Karpas-422 (cell line): Measurements from ENCODE around the gene SRSF3. TPM values are rescaled to one million over a fixed set of nuclear protein-coding genes. Genes with fewer than 3 reads are reported as not detected.
"Not testable (repeated sequence)": the region's sequence is repeated elsewhere in the genome, so short reads cannot be mapped to it uniquely, and the experiment has no call there.

Source experiments
- DNase-seq: peaks from one replicate; pipeline ENCODE4 v3.0.0-alpha.2; 2015
- H2AFZ ChIP-seq: fragments of 200-600 bp; sonication (generic); 2 replicates; pipeline ENCODE4 v1.6.1; 2014; ENCODE audit warnings: antibody characterized with exemption, low read length, mixed read lengths
- H3K27ac ChIP-seq: fragments of 200-600 bp; sonication (generic); 2 replicates; pipeline ENCODE4 v1.5.1; 2014; ENCODE audit warnings: mild to moderate bottlenecking, low read length, moderate library complexity
- H3K27me3 ChIP-seq: fragments of 200-600 bp; sonication (generic); 2 replicates; pipeline ENCODE4 v1.6.1; 2014; ENCODE audit warnings: low read length, mixed read lengths
- H3K36me3 ChIP-seq: fragments of 200-600 bp; sonication (generic); 2 replicates; pipeline ENCODE4 v1.6.1; 2014; ENCODE audit warnings: low read length, mixed read lengths; ENCODE audit not compliant: insufficient read depth
- H3K4me1 ChIP-seq: fragments of 200-600 bp; sonication (generic); 2 replicates; pipeline ENCODE4 v1.6.1; 2014; ENCODE audit warnings: mild to moderate bottlenecking, low read length, mixed read lengths
- H3K4me2 ChIP-seq: fragments of 200-600 bp; sonication (generic); 2 replicates; pipeline ENCODE4 v1.6.1; 2014; ENCODE audit warnings: low read length, low read depth, mild to moderate bottlenecking; ENCODE audit not compliant: poor library complexity, severe bottlenecking
- H3K4me3 ChIP-seq: fragments of 200-600 bp; sonication (generic); 2 replicates; pipeline ENCODE4 v1.5.1; 2014; ENCODE audit warnings: mild to moderate bottlenecking, antibody characterized with exemption, low read length, mixed read lengths
- H3K79me2 ChIP-seq: fragments of 200-600 bp; sonication (generic); 2 replicates; pipeline ENCODE4 v1.6.1; 2014; ENCODE audit warnings: mild to moderate bottlenecking, low read length, mixed read lengths
- H3K9ac ChIP-seq: fragments of 200-600 bp; sonication (generic); 2 replicates; pipeline ENCODE4 v1.6.0; 2014; ENCODE audit warnings: low read length
- H3K9me2 ChIP-seq: fragments of 200-600 bp; sonication (generic), shearing (Covaris generic); replicated peaks from 2 replicates; pipeline ENCODE4 v1.6.0; 2014; ENCODE audit warnings: mild to moderate bottlenecking, low read length, moderate library complexity; ENCODE audit not compliant: insufficient read depth
- H3K9me3 ChIP-seq: fragments of 300-700, 200-600 bp; sonication (generic); 2 replicates; pipeline ENCODE4 v1.6.1; 2014; ENCODE audit warnings: low read length, mixed read lengths
- H4K20me1 ChIP-seq: fragments of 200-600 bp; sonication (generic); 2 replicates; pipeline ENCODE4 v1.6.1; 2014; ENCODE audit warnings: mild to moderate bottlenecking, antibody characterized with exemption, low read length, low read depth; ENCODE audit not compliant: insufficient read depth
- total RNA-seq: library from RNA; depleted of rRNA; stranded (reverse); fragments of >200 nt; shearing (Covaris generic); gene quantifications from 2 replicates; pipeline ENCODE4 v1.2.3, GENCODE V29; 2014; ENCODE audit warnings: low replicate concordance

The SRSF3 gene
- total RNA-seq, 1 experiment from 2014 or later, result 216 TPM

GRCh38 chr6:36604090-36605060, 10.2 kb downstream of the SRSF3 start:
- Histone ChIP-seq H3K27me3 (no peaks in the 10 kb centered on the region), H3K27ac (no peak overlapping the region), H3K79me2 (peaks cover 23% of the 10 kb centered on the region)

GRCh38 chr6:36605143-36605542, 11.0 kb downstream of the SRSF3 start:
- DNase-seq, result no peak
- Histone ChIP-seq H4K20me1 (peaks cover 33% of the 10 kb centered on the region), H3K9me3 (no peaks in the 10 kb centered on the region), H2AFZ (no peak overlapping the region), H3K9ac (no peak overlapping the region), H3K4me1 (no peaks in the 10 kb centered on the region; the same call in 1 of the 2 replicates), H3K4me2 (no peak overlapping the region), H3K27ac (no peak overlapping the region), H3K4me3 (no peak overlapping the region), H3K27me3 (no peaks in the 10 kb centered on the region), H3K79me2 (peaks cover 15% of the 10 kb centered on the region), H3K36me3 (peaks cover 66% of the 10 kb centered on the region), H3K9me2 (no peaks in the 10 kb centered on the region)

More at GRCh38 chr6:36604090-36605060, 10.2 kb downstream of the SRSF3 start:
- Histone ChIP-seq H4K20me1 (peaks cover 40% of the 10 kb centered on the region), H3K9ac (no peak overlapping the region), H3K4me2 (no peak overlapping the region), H3K9me2 (no peaks in the 10 kb centered on the region), H3K36me3 (peaks cover 74% of the 10 kb centered on the region), H3K4me1 (no peaks in the 10 kb centered on the region; the same call in 1 of the 2 replicates), H2AFZ (no peak overlapping the region), H3K9me3 (no peaks in the 10 kb centered on the region), H3K4me3 (no peak overlapping the region)
- DNase-seq, result no peak

GRCh38 chr6:36605560-36606391, 11.6 kb downstream of the SRSF3 start:
- peaks cover 28% of the 10 kb centered on the region for H4K20me1 ChIP-seq
- H3K4me3 ChIP-seq, result no peak overlapping the region
- no peak overlapping the region for H3K4me2 ChIP-seq
- no peak overlapping the region for H2AFZ ChIP-seq
- H3K27ac ChIP-seq, result no peak overlapping the region
- peaks cover 9% of the 10 kb centered on the region; the same call in 1 of the 2 replicates for H3K79me2 ChIP-seq
- H3K4me1 ChIP-seq, result no peaks in the 10 kb centered on the region
- H3K9ac ChIP-seq, result no peak overlapping the region
- no peaks in the 10 kb centered on the region for H3K27me3 ChIP-seq
- peaks cover 60% of the 10 kb centered on the region for H3K36me3 ChIP-seq
- no peaks in the 10 kb centered on the region for H3K9me2 ChIP-seq
- no peaks in the 10 kb centered on the region for H3K9me3 ChIP-seq
- no peak for DNase-seq

- not testable (repeated sequence) for H3K9ac ChIP-seq, DNase-seq, H3K27me3 ChIP-seq, H3K79me2 ChIP-seq, H3K27ac ChIP-seq, H3K4me2 ChIP-seq, H3K9me2 ChIP-seq, H3K9me3 ChIP-seq, H3K4me3 ChIP-seq, H2AFZ ChIP-seq, H3K4me1 ChIP-seq
- H4K20me1 ChIP-seq, result peaks cover 24% of the 10 kb centered on the region
- peaks cover 46% of the 10 kb centered on the region for H3K36me3 ChIP-seq
These were observed 13.1 kb downstream of the SRSF3 start for GRCh38 chr6:36607305-36607682.

- Histone ChIP-seq H2AFZ (no peak overlapping the region), H3K9me2 (no peaks in the 10 kb centered on the region), H3K4me1 (no peaks in the 10 kb centered on the region), H3K9ac (no peak overlapping the region), H3K4me3 (no peak overlapping the region), H3K27ac (no peak overlapping the region), H3K9me3 (no peaks in the 10 kb centered on the region), H3K27me3 (no peaks in the 10 kb centered on the region), H4K20me1 (peaks cover 24% of the 10 kb centered on the region), H3K4me2 (no peak overlapping the region), H3K79me2 (peaks cover 5% of the 10 kb centered on the region; the same call in 1 of the 2 replicates), H3K36me3 (peaks cover 41% of the 10 kb centered on the region)
- DNase-seq, result no peak
These were observed 13.7 kb downstream of the SRSF3 start for GRCh38 chr6:36607683-36608386.

GRCh38 chr6:36608788-36609563, 14.8 kb downstream of the SRSF3 start:
- no peak overlapping the region for H3K9ac ChIP-seq
- H3K79me2 ChIP-seq, result no peaks in the 10 kb centered on the region
- no peak overlapping the region for H3K4me3 ChIP-seq
- no peak overlapping the region for H3K27ac ChIP-seq
- no peak overlapping the region for H3K4me2 ChIP-seq
- no peaks in the 10 kb centered on the region for H3K9me3 ChIP-seq
- H3K9me2 ChIP-seq, result no peaks in the 10 kb centered on the region
- no peak overlapping the region for H2AFZ ChIP-seq
- no peak for DNase-seq
- H3K36me3 ChIP-seq, result peaks cover 30% of the 10 kb centered on the region
- H3K27me3 ChIP-seq, result no peaks in the 10 kb centered on the region
- H3K4me1 ChIP-seq, result no peaks in the 10 kb centered on the region
- H4K20me1 ChIP-seq, result peaks cover 18% of the 10 kb centered on the region

GRCh38 chr6:36609582-36609981, 15.4 kb downstream of the SRSF3 start:
- no peaks in the 10 kb centered on the region for H3K9me2 ChIP-seq
- H4K20me1 ChIP-seq, result peaks cover 13% of the 10 kb centered on the region
- no peak overlapping the region for H3K4me3 ChIP-seq
- peaks cover 24% of the 10 kb centered on the region; the same call in 1 of the 2 replicates for H3K36me3 ChIP-seq
- no peaks in the 10 kb centered on the region for H3K27me3 ChIP-seq
- H3K9ac ChIP-seq, result no peak overlapping the region
- no peak overlapping the region for H3K27ac ChIP-seq
- H3K9me3 ChIP-seq, result no peaks in the 10 kb centered on the region
- no peak overlapping the region for H3K4me2 ChIP-seq
- no peak for DNase-seq
- no peaks in the 10 kb centered on the region for H3K4me1 ChIP-seq
- no peak overlapping the region for H2AFZ ChIP-seq
- no peaks in the 10 kb centered on the region for H3K79me2 ChIP-seq
